HepG2 (cell line): ENCODE results near the gene IGLL1. TPM values are rescaled to one million over a fixed set of nuclear protein-coding genes. Genes with fewer than 3 reads are reported as not detected.

Experiments used
- ATAC-seq: fragments of 200-7000 bp; cut with Tn5 transposase; 3 replicates; pipeline ENCODE4 v1.9.1; 2020; ENCODE audit warnings: mild to moderate bottlenecking, moderate library complexity
- BruUV-seq: library from RNA; stranded (reverse); fragments of 400-500 nt; replicated peaks from 2 replicates; lab custom pipeline; 2021; lab: Mats Ljungman, UMichigan
- CTCF ChIA-PET: fragments of 300-600 bp; formaldehyde crosslinking; extraction: SDS; loops from one replicate; lab custom pipeline; 2021; ENCODE audit warnings: low total read pairs, inconsistent platforms, low intra/inter-chr PET ratio; lab: Yijun Ruan, JAX
- POLR2A ChIA-PET: fragments of 350-600 bp; sonication (Branson Sonifier 250); formaldehyde crosslinking; loops from one replicate; lab custom pipeline; 2020; ENCODE audit warnings: antibody characterized with exemption, inconsistent platforms; lab: Yijun Ruan, JAX
- DNase-seq: peaks from one replicate; pipeline ENCODE4 v3.0.0-alpha.2; 2015; ENCODE audit warnings: low spot score
- FAIRE-seq: peaks from 3 replicates; lab custom pipeline; 2011; peaks lifted over from hg19 to GRCh38; lab: Jason Lieb, UNC
- H2AFZ ChIP-seq: one replicate; pipeline ENCODE4 v1.6.1; 2011; ENCODE audit warnings: low read length, inconsistent platforms
- H3K27ac ChIP-seq: fragments of 300-600 bp; 3 replicates; pipeline ENCODE4 v1.8.0; 2011; ENCODE audit warnings: mixed run types, mild to moderate bottlenecking, mixed read lengths, low read length, inconsistent platforms; ENCODE audit not compliant: insufficient read depth; ENCODE audit errors: extremely low read length
- H3K27me3 ChIP-seq, 2 experiments: fragments of 200-600 bp in 1 of 2; 2 replicates in 1 of 2; 3 replicates in 1 of 2; pipeline versions ENCODE4 v1.6.0 to v1.8.0; 2011; ENCODE audit warnings: low read length in 2 of 2, mild to moderate bottlenecking in 2 of 2, moderate library complexity in 2 of 2, inconsistent platforms in 1 of 2; ENCODE audit not compliant: insufficient read depth in 2 of 2, control insufficient read depth in 1 of 2
- H3K36me3 ChIP-seq, 2 experiments: fragments of 200-600 bp in 1 of 2; replicated peaks in 1 of 2; 2 replicates in 1 of 2; 3 replicates in 1 of 2; pipeline versions ENCODE4 v1.5.1 to v1.8.0; 2011; ENCODE audit warnings: low read length in 2 of 2, inconsistent platforms in 1 of 2; ENCODE audit not compliant: insufficient read depth in 2 of 2, control insufficient read depth in 1 of 2
- H3K4me1 ChIP-seq: 2 replicates; pipeline ENCODE4 v1.5.1; 2012; ENCODE audit warnings: low read length, inconsistent platforms; ENCODE audit not compliant: insufficient read depth
- H3K4me2 ChIP-seq: 2 replicates; pipeline ENCODE4 v1.6.0; 2011; ENCODE audit warnings: low read depth, low read length, inconsistent platforms
- H3K4me3 ChIP-seq, 3 experiments: fragments of 200-600 bp in 1 of 3; sonication (generic), shearing (Covaris generic) in 1 of 3; replicated peaks in 1 of 3; 2 replicates each; pipeline ENCODE4 v1.5.1; 2011 to 2016; ENCODE audit warnings: low read length in 3 of 3, inconsistent platforms in 2 of 3, low read depth in 2 of 3, mild to moderate bottlenecking in 2 of 3, control low read depth in 1 of 3, mixed read lengths in 1 of 3; ENCODE audit not compliant: insufficient read depth in 1 of 3
- H3K79me2 ChIP-seq: one replicate; pipeline ENCODE4 v1.6.1; 2011; ENCODE audit warnings: low read length, inconsistent platforms; ENCODE audit not compliant: insufficient read depth
- H3K9ac ChIP-seq: 2 replicates; pipeline ENCODE4 v1.6.0; 2011; ENCODE audit warnings: mild to moderate bottlenecking, low read depth, low read length, inconsistent platforms; ENCODE audit not compliant: insufficient read depth
- H3K9me3 ChIP-seq: 2 replicates; pipeline ENCODE4 v1.5.1; 2012; ENCODE audit warnings: mild to moderate bottlenecking, low read length
- H4K20me1 ChIP-seq: 2 replicates; pipeline ENCODE4 v1.6.0; 2011; ENCODE audit warnings: inconsistent platforms, mild to moderate bottlenecking, low read length, moderate library complexity; ENCODE audit not compliant: insufficient read depth
- HES4 ChIP-seq: sonication (generic); formaldehyde crosslinking; IDR thresholded peaks from 2 replicates; pipeline ENCODE4 v1.9.0; 2021; ENCODE audit warnings: mild to moderate bottlenecking, missing genetic modification reagents, borderline replicate concordance
- KDM5B ChIP-seq: sonication (generic); formaldehyde crosslinking; IDR thresholded peaks from 2 replicates; pipeline ENCODE4 v1.4.0; 2020; ENCODE audit warnings: missing genetic modification reagents, mild to moderate bottlenecking, borderline replicate concordance
- MAX ChIP-seq: IDR thresholded peaks from 2 replicates; pipeline ENCODE4 v1.6.1; 2012; ENCODE audit warnings: inconsistent platforms
- NFE2L1 ChIP-seq: sonication (generic); formaldehyde crosslinking; IDR thresholded peaks from 2 replicates; pipeline ENCODE4 v1.4.0; 2020; ENCODE audit warnings: missing genetic modification reagents, mild to moderate bottlenecking, borderline replicate concordance
- NRL ChIP-seq: sonication (generic); formaldehyde crosslinking; IDR thresholded peaks from 2 replicates; pipeline ENCODE4 v1.5.0; 2020; ENCODE audit warnings: missing genetic modification reagents, mild to moderate bottlenecking, moderate library complexity, borderline replicate concordance
- ZBTB38 ChIP-seq: sonication (generic); formaldehyde crosslinking; IDR thresholded peaks from 2 replicates; pipeline ENCODE4 v1.5.1; 2020; ENCODE audit warnings: mild to moderate bottlenecking, missing genetic modification reagents
- ZBTB7B ChIP-seq: sonication (generic); formaldehyde crosslinking; IDR thresholded peaks from 2 replicates; pipeline ENCODE4 v1.4.0; 2020; ENCODE audit warnings: missing genetic modification reagents
- ZFP36L2 ChIP-seq: sonication (generic); formaldehyde crosslinking; IDR thresholded peaks from 2 replicates; pipeline ENCODE4 v1.4.0; 2020; ENCODE audit warnings: missing genetic modification reagents
- ZNF629 ChIP-seq: sonication (generic); formaldehyde crosslinking; conservative IDR thresholded peaks from 2 replicates; pipeline ENCODE4 v1.5.0; 2020; ENCODE audit warnings: missing genetic modification reagents
- ZNF740 ChIP-seq: sonication (generic); formaldehyde crosslinking; IDR thresholded peaks from 2 replicates; pipeline ENCODE4 v1.4.0; 2020; ENCODE audit warnings: missing genetic modification reagents
- WGBS: methylation state at CpG from one replicate; pipeline ENCODE4 v1.1.6; 2017; ENCODE audit warnings: low lambda C conversion rate; 5-methylcytosine and 5-hydroxymethylcytosine counted together
- in situ Hi-C: cut with HindIII; loops from 2 replicates; pipeline ENCODE4 v1.10.0; 2017; ENCODE audit warnings: low pct_unique_long_range_greater_than_20kb; ENCODE audit not compliant: extremely low pct_ligation_motif_present
- intact Hi-C: fragments of 100-400 bp; cut with micrococcal nuclease; formaldehyde crosslinking; loops from one replicate; pipeline ENCODE4 v1.10.0; 2022; ENCODE audit not compliant: unreplicated experiment
- polyA plus RNA-seq, 8 experiments: library from polyadenylated mRNA; depleted of rRNA in 3 of 8; stranded (reverse) in 7 of 8; unstranded in 1 of 8; fragments of >200 nt; fragmentation: Illumina TruSeq in 4 of 8; extraction: Trizol in 4 of 8; gene quantifications; 2 replicates each; pipeline versions ENCODE4 v1.2.1 to v1.2.3, GENCODE V29; 2011 to 2016; ENCODE audit warnings: low read depth in 4 of 8, missing spikeins in 1 of 8, mixed read lengths in 1 of 8; ENCODE audit not compliant: insufficient read depth in 1 of 8
- total RNA-seq, 5 experiments: library from RNA; depleted of rRNA; stranded (reverse); fragments of >200 nt; fragmentation: Illumina TruSeq; extraction: Trizol; gene quantifications; 2 replicates each; pipeline ENCODE4 v1.2.3, GENCODE V29; 2016; ENCODE audit warnings: low read depth in 1 of 5
- TF ChIP-seq, protein P1 (sequence below): sonication (generic); formaldehyde crosslinking; IDR thresholded peaks from 2 replicates; pipeline ENCODE4 v1.5.1; 2020; ENCODE audit warnings: mild to moderate bottlenecking, missing genetic modification reagents, moderate library complexity
- TF ChIP-seq, protein P2 (sequence below): sonication (generic); formaldehyde crosslinking; IDR thresholded peaks from 2 replicates; pipeline ENCODE4 v1.5.1; 2020; ENCODE audit warnings: missing genetic modification reagents, mild to moderate bottlenecking, borderline replicate concordance
- TF ChIP-seq, protein P3 (sequence below): sonication (generic); formaldehyde crosslinking; IDR thresholded peaks from 2 replicates; pipeline ENCODE4 v1.5.0; 2020; ENCODE audit warnings: missing genetic modification reagents, mild to moderate bottlenecking, borderline replicate concordance

Gene IGLL1
- total and polyA plus RNA-seq, 2 of the 13 experiments (the other 11 are each of a cell fraction or from before 2014, with no cell fraction given), result not detected

- intact Hi-C loops (loop anchor here (5.0 kb wide), 1 partner anchor 148 kb away; no protein-coding TSS in a partner anchor), in situ Hi-C loops (no loop called here)
- H3K9me3 ChIP-seq, result no peaks in the 10 kb centered on the region
- BruUV-seq, result no TSS peak
- H3K4me2 ChIP-seq, result 0 out of 2 replicates have a peak overlapping the region, but pooled peaks have one; percentile 9
- no peaks in the 10 kb centered on the region for H3K36me3 ChIP-seq
- H3K4me1 ChIP-seq, result peaks cover 86% of the 10 kb centered on the region
- H3K4me3 ChIP-seq, result no peak overlapping the region
- H3K27me3 ChIP-seq, result no peaks in the 10 kb centered on the region
- peak overlapping the region; percentile 3; the same call in 1 of the 2 replicates for H3K9ac ChIP-seq
- peak overlapping the region; percentile 62 for H3K27ac ChIP-seq
- no peaks in the 10 kb centered on the region for H3K79me2 ChIP-seq
- ChIA-PET POLR2A (interaction anchor here (0.9 to 2.8 kb wide), 2 partner anchors 13 to 101 kb away, joined by 3 to 16 read pairs; no protein-coding TSS in a partner anchor), CTCF (no interaction called here)
- DNase-seq (no peak), FAIRE-seq (no peak), ATAC-seq (no peak; the same call in 2 of the 3 replicates)
- WGBS, result 88% methylated on average over 12 of the region's 29 CpGs
- no peaks in the 10 kb centered on the region for H4K20me1 ChIP-seq
- H2AFZ ChIP-seq, result no peak overlapping the region
- TF ChIP-seq NRL (CRISPR knock-in tag) (0 out of 2 replicates have a peak, but pooled peaks have one; percentile 1), ZBTB38 (CRISPR knock-in tag) (peak; percentile 19), HES4 (no peak), MAX (0 out of 2 replicates have a peak, but pooled peaks have one; percentile 22), ZBTB7B (CRISPR knock-in tag) (no peak), ZFP36L2 (no peak), NFE2L1 (peak; percentile 33; the same call in 1 of the 2 replicates), ZNF740 (0 out of 2 replicates have a peak, but pooled peaks have one; percentile 26), KDM5B (CRISPR knock-in tag) (0 out of 2 replicates have a peak, but pooled peaks have one; percentile 28), ZNF629 (CRISPR knock-in tag) (peak; percentile 16; the same call in 1 of the 2 replicates)
- TF ChIP-seq, protein P1, sequence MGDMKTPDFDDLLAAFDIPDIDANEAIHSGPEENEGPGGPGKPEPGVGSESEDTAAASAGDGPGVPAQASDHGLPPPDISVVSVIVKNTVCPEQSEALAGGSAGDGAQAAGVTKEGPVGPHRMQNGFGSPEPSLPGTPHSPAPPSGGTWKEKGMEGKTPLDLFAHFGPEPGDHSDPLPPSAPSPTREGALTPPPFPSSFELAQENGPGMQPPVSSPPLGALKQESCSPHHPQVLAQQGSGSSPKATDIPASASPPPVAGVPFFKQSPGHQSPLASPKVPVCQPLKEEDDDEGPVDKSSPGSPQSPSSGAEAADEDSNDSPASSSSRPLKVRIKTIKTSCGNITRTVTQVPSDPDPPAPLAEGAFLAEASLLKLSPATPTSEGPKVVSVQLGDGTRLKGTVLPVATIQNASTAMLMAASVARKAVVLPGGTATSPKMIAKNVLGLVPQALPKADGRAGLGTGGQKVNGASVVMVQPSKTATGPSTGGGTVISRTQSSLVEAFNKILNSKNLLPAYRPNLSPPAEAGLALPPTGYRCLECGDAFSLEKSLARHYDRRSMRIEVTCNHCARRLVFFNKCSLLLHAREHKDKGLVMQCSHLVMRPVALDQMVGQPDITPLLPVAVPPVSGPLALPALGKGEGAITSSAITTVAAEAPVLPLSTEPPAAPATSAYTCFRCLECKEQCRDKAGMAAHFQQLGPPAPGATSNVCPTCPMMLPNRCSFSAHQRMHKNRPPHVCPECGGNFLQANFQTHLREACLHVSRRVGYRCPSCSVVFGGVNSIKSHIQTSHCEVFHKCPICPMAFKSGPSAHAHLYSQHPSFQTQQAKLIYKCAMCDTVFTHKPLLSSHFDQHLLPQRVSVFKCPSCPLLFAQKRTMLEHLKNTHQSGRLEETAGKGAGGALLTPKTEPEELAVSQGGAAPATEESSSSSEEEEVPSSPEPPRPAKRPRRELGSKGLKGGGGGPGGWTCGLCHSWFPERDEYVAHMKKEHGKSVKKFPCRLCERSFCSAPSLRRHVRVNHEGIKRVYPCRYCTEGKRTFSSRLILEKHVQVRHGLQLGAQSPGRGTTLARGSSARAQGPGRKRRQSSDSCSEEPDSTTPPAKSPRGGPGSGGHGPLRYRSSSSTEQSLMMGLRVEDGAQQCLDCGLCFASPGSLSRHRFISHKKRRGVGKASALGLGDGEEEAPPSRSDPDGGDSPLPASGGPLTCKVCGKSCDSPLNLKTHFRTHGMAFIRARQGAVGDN, result peak; percentile 78; the same call in 1 of the 2 replicates
- TF ChIP-seq, protein P2, sequence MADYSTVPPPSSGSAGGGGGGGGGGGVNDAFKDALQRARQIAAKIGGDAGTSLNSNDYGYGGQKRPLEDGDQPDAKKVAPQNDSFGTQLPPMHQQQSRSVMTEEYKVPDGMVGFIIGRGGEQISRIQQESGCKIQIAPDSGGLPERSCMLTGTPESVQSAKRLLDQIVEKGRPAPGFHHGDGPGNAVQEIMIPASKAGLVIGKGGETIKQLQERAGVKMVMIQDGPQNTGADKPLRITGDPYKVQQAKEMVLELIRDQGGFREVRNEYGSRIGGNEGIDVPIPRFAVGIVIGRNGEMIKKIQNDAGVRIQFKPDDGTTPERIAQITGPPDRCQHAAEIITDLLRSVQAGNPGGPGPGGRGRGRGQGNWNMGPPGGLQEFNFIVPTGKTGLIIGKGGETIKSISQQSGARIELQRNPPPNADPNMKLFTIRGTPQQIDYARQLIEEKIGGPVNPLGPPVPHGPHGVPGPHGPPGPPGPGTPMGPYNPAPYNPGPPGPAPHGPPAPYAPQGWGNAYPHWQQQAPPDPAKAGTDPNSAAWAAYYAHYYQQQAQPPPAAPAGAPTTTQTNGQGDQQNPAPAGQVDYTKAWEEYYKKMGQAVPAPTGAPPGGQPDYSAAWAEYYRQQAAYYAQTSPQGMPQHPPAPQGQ (CRISPR knock-in tag), result no peak
- TF ChIP-seq, protein P3, sequence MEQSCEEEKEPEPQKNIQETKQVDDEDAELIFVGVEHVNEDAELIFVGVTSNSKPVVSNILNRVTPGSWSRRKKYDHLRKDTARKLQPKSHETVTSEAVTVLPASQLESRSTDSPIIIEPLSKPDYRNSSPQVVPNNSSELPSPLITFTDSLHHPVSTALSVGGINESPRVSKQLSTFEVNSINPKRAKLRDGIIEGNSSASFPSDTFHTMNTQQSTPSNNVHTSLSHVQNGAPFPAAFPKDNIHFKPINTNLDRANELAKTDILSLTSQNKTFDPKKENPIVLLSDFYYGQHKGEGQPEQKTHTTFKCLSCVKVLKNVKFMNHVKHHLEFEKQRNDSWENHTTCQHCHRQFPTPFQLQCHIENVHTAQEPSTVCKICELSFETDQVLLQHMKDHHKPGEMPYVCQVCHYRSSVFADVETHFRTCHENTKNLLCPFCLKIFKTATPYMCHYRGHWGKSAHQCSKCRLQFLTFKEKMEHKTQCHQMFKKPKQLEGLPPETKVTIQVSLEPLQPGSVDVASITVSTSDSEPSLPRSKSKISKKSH (CRISPR knock-in tag), result peak; percentile 10; the same call in 1 of the 2 replicates
Observed at GRCh38 chr22:23534851-23535717, 45.0 kb downstream of the IGLL1 start.
